LNCAP (cell line): ENCODE measurements around the gene SLC7A1.

Experiments
- TF ChIP-seq, protein P1 (sequence below): fragments of 450-650 bp; IDR thresholded peaks from 2 replicates; pipeline ENCODE4 v1.5.1; 2017; ENCODE audit warnings: mild to moderate bottlenecking

The SLC7A1 gene

DNA sequence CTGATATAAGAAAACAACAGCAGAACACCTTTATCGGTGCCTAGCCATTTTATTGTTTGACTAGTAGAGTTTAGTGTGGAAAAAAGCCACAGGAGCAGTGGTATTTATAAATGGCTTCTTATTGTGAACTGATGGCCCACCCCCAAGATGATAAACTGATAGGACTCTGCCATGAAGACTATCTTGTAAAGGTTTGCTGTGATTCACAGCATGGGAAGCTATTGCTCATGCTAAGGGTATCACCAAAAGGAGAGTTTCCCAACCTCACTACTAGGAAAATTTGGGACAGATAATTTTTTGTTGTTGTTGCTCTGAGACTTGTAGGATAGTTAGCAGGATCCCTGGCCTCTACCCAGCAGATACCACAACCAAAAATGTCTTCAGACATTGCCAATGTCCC is 12.0 kb upstream of the SLC7A1 start:
- TF ChIP-seq, protein P1, sequence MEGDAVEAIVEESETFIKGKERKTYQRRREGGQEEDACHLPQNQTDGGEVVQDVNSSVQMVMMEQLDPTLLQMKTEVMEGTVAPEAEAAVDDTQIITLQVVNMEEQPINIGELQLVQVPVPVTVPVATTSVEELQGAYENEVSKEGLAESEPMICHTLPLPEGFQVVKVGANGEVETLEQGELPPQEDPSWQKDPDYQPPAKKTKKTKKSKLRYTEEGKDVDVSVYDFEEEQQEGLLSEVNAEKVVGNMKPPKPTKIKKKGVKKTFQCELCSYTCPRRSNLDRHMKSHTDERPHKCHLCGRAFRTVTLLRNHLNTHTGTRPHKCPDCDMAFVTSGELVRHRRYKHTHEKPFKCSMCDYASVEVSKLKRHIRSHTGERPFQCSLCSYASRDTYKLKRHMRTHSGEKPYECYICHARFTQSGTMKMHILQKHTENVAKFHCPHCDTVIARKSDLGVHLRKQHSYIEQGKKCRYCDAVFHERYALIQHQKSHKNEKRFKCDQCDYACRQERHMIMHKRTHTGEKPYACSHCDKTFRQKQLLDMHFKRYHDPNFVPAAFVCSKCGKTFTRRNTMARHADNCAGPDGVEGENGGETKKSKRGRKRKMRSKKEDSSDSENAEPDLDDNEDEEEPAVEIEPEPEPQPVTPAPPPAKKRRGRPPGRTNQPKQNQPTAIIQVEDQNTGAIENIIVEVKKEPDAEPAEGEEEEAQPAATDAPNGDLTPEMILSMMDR: no peak

DNA sequence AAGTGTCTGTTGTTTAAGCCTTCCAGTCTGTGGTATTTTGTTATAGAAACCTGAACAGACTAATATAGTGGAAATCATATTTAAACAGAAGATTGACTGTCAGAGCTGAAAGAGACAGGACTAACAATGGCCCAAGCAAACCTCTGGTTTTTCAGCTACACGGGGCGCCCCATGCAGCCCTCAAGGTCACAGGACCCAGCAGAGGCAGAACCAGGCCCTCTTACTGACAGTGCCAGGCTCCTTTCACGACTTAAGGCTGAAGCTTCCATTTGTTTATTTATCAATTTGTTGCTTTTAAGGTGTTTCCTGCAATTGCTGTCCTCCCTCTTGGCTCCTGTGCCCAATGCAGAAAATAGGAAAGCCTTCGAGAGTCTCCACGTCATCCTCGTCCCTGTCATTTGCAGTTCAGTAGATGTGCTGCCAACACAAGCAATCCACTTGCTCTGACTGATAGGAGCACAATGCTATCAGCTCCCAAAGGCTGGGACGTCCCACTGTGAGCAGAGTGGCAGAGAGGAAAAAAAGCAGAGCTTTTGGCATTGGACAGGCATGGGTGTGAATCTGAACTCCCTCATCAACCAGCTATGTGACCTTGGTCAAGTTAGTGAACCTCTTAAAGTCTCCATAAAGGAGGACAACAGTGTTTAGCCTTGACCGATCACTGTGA is 10.5 kb upstream of the SLC7A1 start:
- TF ChIP-seq, protein P1: no peak

DNA sequence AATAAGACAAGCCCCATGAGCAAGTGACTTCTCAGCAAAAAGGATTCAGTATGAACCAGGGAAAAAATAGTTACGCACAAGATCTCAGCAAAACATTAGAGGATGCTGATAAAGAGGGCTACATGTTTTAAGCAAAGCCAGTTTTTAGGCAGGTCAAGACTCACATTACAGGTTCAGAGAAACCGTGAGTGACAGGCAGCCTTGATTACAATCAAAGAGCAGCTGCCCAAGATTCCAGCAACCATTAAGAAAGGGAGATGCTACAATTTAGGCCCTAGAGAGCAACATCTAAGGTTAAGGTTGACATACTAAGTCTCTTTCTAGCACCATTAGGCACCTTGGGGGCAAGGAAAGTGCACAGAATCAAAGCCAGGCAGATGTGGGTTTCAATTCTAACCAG is 2.8 kb upstream of the SLC7A1 start:
- TF ChIP-seq, protein P1: no peak

DNA sequence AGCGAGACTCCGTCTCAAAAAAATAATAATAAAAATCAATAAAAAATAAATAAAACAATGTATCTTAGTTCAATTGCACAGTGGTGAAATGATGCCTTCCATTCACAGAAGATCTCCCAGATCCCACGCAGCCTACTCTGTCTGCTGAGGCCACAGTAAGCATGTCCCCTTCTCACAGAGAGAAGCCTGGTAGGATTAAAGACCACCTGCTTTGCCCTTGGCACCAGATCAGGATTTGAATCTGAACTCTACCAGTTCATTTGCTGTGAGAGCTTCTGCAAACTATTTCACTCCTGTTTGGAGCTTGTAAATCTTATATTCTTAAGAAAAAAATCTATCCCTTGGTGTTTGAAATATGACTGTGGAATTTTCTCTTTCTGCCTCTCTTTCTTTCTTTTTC is 2.2 kb upstream of the SLC7A1 start:
- TF ChIP-seq, protein P1: no peak

DNA sequence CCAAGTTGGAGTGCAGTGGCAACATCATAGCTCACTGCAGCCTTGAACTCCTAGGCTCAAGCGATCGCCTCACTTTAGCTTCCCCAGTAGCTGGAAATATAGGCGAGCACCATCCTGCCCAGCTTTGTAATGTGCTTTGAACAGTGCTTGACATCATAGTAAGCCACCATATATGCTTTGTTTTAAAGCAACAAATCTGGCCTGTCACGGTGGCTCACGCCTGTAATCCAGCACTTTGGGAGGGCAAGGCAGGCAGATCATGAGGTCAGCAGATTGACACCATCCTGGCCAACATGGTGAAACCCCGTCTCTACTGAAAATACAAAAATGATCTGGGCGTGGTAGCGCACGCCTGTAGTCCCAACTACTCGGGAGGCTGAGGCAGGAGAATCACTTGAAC is 1.8 kb upstream of the SLC7A1 start:
- TF ChIP-seq, protein P1: no peak

DNA sequence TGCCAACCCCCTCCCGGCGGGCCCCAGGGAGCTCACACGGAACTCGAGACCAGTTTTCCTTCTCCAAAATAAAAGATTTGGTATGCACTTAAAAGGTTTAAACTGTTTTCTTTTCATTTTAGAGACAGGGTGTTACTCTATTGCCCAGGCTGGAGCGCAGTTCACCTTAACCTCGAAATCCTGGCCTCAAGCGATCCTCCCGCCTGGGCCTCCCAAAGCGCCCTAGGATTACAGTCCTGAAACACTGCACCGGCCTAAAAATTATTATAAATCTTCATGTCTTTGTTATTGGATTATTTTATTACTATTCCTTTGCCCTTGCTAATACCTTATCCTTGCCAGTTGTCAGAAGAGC is 553 bp upstream of the SLC7A1 start:
- TF ChIP-seq, protein P1: no peak

DNA sequence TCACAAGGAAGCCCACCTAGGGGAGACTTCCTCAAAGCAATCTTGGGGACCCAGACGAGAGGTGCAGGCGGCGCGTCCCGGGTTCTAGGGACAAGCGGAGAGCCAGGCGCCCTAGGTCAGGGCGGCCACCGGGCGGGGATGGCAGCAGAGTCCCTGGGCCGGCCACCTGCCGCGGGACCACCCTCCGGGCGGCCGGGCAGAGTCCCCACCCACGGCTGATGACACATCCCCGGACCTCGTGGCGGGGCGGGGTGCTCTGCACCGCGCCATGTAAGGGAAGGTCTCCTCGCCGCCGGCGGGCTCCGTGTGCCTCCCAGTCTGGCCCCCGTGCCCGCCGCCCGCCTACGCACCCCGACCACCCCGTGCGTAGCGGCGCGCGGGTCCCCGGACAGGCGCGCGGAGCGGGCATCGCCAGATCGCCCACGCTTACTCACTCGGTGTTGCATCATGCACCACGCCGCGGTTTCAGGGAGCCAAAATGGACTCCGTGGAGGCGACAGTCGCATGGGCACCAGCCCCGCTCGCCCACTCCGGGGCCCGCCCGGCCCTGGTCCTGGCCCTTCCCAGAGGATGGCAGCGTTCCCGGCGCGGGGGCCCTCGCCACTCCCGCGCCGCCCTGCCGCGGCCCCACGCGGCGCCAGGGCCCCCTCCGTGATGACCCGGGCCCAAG is 643 bp downstream of the SLC7A1 start:
- TF ChIP-seq, protein P1: no peak

DNA sequence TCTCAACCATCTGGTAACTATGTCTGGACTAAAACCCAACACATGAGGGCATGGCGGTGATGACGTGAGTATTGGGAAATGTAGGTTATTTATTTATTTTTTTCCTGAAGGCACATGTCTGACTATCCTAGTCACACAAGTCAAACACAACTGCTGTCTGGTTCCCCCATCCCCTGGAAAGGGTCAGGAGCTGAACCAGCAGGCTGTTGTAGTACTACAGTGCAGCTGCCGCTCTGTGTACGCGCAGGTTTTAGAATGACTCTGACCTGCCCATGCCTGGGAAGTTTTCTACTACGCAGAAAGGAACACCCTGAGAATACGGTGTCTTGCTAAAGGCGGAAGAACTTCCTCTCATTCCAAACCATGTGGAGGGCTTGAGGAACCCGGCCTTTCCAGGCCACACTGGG is 1.2 kb downstream of the SLC7A1 start:
- TF ChIP-seq, protein P1: no peak
